Omental fat pad (tissue), 4 donors: ENCODE results near the gene MAPKAP1. TPM values are rescaled to one million over a fixed set of nuclear protein-coding genes. Genes with fewer than 3 reads are reported as not detected.
A peak's percentile ranks its signal among the peaks of the same experiment; 100 is the strongest.

Experiments used
- ATAC-seq: fragments of 150-250 bp; one replicate; pipeline ENCODE4 v1.9.1; 2016; ENCODE audit warnings: mild to moderate bottlenecking, moderate library complexity; ENCODE audit not compliant: low FRiP score
- DNase-seq: peaks from one replicate; pipeline ENCODE4 v3.0.0-alpha.2; 2019; ENCODE audit warnings: low spot score
- total RNA-seq, 4 donors: library from RNA; depleted of rRNA; stranded (reverse); fragments of >200 nt; gene quantifications; one replicate each; pipeline ENCODE4 v1.1.0, GENCODE V29; 2016
- TF ChIP-seq, protein P1 (sequence below), 3 donors: fragments of 450-650 bp; IDR thresholded peaks; one replicate each; pipeline ENCODE4 v1.5.1; 2016 to 2017; ENCODE audit warnings: antibody characterized with exemption in 3 of 3, mild to moderate bottlenecking in 3 of 3, moderate library complexity in 2 of 3

The MAPKAP1 gene
- total RNA-seq, 4 donors from 2014 or later = 60.0 to 78.0 (median 72.9) TPM

DNA sequence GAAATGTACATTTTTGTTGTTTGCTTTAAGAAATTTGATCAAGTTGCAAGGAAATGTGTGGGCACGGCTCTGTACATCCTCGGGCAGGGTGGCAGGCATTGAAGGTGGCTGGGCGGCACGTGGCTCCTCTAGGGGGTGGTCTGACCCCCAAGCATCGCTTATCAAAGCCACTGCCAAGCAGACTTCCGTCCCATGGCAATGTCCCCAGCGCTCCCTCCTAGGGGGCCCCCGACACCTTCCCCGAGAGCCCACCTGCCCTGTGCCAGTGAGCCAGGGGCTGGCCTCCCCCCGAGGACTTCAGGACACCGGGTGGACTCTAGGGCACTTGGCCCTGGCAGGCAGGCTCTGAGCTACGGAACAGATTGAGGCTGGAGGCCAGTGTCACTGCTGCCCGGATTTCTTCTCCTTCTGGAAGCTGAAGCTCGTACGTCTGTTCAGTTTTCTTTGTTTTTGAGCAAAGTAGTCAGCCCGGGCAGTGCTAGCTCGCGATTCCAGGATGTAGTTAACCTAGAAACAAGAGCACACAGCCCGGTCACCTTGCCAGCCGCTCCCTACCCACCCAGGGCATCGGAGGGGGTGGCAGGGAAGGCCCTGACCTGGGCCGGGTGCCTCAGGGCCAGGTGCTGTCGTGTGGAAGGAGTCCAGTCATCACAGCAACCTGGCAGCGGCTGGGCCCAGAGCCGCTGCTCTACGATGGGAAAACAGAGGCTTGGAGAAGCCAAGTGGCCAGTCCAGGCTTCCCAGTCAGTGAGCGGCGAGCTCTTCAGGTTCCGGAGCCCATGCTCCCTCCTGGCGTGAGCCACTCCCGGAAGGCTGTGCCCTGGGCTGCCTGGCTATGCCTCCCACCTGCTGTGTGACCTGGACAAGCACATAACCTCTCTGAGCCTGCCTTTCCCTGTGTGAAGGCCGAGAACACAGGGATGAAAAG, 268.2 kb downstream of the MAPKAP1 start:
- ATAC-seq (no peak), DNase-seq (no peak)
- TF ChIP-seq, protein P1, sequence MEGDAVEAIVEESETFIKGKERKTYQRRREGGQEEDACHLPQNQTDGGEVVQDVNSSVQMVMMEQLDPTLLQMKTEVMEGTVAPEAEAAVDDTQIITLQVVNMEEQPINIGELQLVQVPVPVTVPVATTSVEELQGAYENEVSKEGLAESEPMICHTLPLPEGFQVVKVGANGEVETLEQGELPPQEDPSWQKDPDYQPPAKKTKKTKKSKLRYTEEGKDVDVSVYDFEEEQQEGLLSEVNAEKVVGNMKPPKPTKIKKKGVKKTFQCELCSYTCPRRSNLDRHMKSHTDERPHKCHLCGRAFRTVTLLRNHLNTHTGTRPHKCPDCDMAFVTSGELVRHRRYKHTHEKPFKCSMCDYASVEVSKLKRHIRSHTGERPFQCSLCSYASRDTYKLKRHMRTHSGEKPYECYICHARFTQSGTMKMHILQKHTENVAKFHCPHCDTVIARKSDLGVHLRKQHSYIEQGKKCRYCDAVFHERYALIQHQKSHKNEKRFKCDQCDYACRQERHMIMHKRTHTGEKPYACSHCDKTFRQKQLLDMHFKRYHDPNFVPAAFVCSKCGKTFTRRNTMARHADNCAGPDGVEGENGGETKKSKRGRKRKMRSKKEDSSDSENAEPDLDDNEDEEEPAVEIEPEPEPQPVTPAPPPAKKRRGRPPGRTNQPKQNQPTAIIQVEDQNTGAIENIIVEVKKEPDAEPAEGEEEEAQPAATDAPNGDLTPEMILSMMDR (IDR thresholded peaks at IDR 0.05) = no peak

DNA sequence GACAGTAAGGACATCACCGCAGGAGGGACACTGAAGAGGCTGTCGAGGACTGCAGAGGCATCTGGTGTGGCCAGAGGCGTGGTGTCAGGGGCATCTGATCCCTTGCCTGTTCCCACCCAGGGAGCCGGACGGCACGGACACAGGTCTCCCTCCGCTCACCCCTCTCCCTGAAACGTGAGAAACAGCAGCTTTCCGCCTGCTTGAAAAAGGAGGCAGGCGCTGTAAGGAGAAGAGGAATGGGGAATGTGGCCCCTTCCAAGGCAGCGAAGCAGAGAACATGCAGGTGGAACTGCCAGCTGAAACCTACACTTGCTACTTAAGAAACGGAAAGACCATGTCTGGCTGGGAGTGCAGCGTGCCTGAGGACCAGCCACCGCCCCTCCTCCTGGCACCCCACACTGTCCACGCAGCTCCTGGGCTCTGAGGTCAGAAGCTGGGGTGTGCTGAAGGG, 269.2 kb downstream of the MAPKAP1 start:
- no peak for DNase-seq
- TF ChIP-seq, protein P1 (IDR thresholded peaks at IDR 0.05) = no peak
- ATAC-seq = no peak

DNA sequence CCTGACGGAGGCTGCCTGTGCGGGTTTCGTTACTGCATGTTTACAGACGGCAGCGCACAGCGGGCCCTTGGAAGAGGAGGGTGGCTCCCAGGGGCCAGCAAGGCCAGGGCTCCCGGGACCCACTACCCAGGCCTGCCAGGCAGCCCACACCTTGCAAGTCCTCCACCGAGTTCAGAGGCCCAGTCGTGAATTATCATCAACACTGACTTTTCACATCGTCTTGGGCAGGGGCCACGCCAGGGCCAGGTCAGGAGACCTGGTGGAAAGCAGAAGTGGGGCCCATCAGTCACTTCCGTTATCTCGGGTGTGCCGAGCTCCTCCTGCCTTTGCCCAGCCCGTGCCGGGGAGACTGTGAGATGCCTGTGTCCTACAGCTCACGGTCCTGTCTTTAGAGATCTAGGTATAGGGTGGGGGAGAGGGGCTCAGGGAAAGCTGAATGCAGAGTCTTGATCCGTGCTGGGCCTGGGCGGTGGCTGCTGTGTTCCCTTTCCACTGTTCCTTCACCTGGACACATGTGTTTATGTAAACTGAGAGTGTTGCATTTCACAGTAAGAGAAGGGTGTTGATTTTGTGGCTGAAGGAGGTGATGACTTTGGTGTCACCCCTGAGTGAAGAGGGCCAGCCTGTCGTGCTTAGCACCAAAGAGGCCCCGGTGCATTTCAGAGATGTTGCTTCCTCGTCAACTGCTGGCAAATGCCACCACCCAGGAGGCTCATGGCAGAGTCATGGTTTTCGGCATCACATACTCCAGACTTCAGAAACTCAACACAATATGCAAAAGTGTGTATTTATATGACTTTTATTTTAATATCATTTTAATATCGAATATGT, 270.2 kb downstream of the MAPKAP1 start:
- no peak for ATAC-seq
- TF ChIP-seq, protein P1 (IDR thresholded peaks at IDR 0.05) = no peak
- no peak for DNase-seq

DNA sequence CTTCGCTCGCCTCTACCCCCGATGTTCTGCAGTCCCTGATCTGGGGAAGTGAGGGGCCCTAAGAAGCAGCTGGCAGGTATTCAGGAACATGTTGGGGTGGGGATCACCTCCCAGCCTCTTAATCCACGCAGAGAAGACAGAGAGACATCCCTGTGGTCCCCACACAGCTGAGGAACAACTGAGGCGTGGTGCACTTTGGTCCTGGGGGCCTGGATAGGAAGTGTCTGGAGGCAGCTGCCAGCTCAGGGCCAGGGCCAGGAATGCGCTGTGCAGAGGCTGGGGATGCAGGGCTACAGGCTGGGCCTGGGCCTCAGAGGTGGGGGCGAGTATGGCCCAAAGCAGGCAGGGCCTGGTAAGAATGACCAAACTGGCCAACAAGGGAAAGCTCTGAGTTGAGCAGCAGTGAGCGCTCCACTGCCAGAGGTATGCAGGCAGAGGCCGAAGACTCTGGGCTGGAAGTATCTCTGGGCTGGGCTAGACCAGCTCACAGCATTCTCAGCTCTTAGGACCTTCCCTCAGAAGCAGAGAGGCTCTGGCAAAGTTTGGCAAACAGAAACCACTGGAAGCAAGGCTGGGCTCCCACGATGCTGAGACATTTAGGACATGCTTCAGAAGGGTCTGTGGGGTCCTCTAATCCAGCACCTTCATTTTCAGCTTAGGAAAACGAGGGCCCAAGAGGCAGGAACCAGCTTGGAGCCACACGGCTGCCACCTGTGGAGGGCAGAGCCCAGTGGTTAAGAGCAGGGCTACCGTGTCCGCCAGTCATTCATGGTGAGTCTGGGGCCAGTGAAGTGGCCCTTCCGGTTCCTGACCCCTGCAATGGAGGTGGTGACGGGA, 271.0 kb downstream of the MAPKAP1 start:
- DNase-seq = no peak
- peak; percentile 14 for ATAC-seq
- TF ChIP-seq, protein P1 (IDR thresholded peaks at IDR 0.05) = no peak

DNA sequence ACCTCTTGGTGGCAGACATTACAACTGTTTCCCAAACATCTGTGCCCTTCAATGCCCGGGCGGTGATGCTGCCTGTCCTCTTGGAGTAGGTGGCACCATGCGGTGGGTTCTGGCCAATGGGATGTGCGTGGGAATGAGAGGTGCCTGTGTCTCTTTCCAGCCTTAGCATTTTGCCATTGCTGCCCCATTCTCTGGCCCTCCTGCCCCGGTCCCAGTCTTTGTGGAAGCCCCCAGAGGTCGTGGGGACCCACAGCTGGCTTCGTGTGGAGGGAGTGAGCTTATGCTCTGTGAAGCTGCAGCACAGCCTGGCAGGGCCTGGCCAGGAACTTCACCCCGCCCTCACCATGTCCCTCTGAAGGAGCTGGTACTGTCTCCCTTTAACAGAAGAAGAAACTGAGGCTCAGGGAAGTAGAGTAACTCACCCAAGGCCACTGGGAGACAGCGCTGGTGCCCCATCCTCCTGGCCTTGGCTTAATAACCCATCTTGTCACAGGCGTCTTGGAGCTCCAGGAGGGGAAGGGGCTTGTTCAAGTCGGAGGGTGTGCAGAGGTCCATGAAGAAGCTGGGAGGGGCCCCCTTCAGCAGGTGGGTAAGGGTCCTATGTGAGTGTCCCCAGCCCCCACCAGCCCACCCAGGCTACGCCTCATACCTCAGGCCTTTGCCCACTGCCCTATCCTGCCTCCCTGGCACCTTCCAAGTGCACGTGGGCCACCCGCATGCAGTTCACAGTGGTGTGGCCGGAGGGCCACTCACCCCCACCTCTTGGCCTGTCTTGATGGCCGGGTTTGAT, 271.8 kb downstream of the MAPKAP1 start:
- DNase-seq = no peak
- ATAC-seq = no peak
- TF ChIP-seq, protein P1 (IDR thresholded peaks at IDR 0.05) = no peak
